ENCODE data around the gene HTT. TPM values are rescaled to one million over a fixed set of nuclear protein-coding genes. Genes with fewer than 3 reads are reported as not detected.

HTT gene
- total and polyA plus RNA-seq, 5 donors: 13.0 to 25.2 (median 23.1) TPM

- no peak overlapping the region for H3K27ac ChIP-seq (ENCODE audit: low read length)
- 83% methylated on average over 11 of the region's 11 CpGs for WGBS
Observed at GRCh38 chr4:3176367-3177229, 102.1 kb downstream of the HTT start.

GRCh38 chr4:3177426-3177825 is 102.9 kb downstream of the HTT start:
- Histone ChIP-seq H3K4me1 (ENCODE audit: control insufficient read depth, insufficient read depth, low read length) (no peaks in the 10 kb centered on the region), H3K4me3 (ENCODE audit: low read length) (no peak overlapping the region), H3K9me3 (ENCODE audit: control insufficient read depth, low read length) (no peaks in the 10 kb centered on the region), H3K27me3 (ENCODE audit: control insufficient read depth, insufficient read depth) (no peaks in the 10 kb centered on the region), H3K27ac (ENCODE audit: low read length) (no peak overlapping the region)
- intact Hi-C loops (cut with DNase I): no loop called here
- DNase-seq (no peak), ATAC-seq (no peak)

More at GRCh38 chr4:3176367-3177229, 102.1 kb downstream of the HTT start:
- no peak for DNase-seq
- no peaks in the 10 kb centered on the region for H3K27me3 ChIP-seq (ENCODE audit: control insufficient read depth, insufficient read depth)
- intact Hi-C loops (cut with DNase I): no loop called here
- H3K9me3 ChIP-seq (ENCODE audit: control insufficient read depth, low read length): no peaks in the 10 kb centered on the region
- H3K4me1 ChIP-seq (ENCODE audit: control insufficient read depth, insufficient read depth, low read length): no peaks in the 10 kb centered on the region
- no peak for ATAC-seq
- H3K4me3 ChIP-seq (ENCODE audit: low read length): no peak overlapping the region

GRCh38 chr4:3177905-3178304 is 103.4 kb downstream of the HTT start:
- H3K4me3 ChIP-seq (ENCODE audit: low read length): no peak overlapping the region
- intact Hi-C loops (cut with DNase I): no loop called here

GRCh38 chr4:3178351-3178750 is 103.9 kb downstream of the HTT start:
- no peak for ATAC-seq
- Histone ChIP-seq H3K4me3 (ENCODE audit: low read length) (no peak overlapping the region), H3K4me1 (ENCODE audit: control insufficient read depth, insufficient read depth, low read length) (no peaks in the 10 kb centered on the region), H3K27ac (ENCODE audit: low read length) (no peak overlapping the region), H3K27me3 (ENCODE audit: control insufficient read depth, insufficient read depth) (no peaks in the 10 kb centered on the region), H3K9me3 (ENCODE audit: control insufficient read depth, low read length) (no peaks in the 10 kb centered on the region)
- WGBS: 88% methylated on average over 9 of the region's 9 CpGs
- intact Hi-C loops (cut with DNase I): no loop called here
- DNase-seq: no peak

More at GRCh38 chr4:3177905-3178304, 103.4 kb downstream of the HTT start:
- 95% methylated on average over 7 of the region's 7 CpGs for WGBS
- DNase-seq (no peak), ATAC-seq (no peak)
- no peaks in the 10 kb centered on the region for H3K9me3 ChIP-seq (ENCODE audit: control insufficient read depth, low read length)
- no peak overlapping the region for H3K27ac ChIP-seq (ENCODE audit: low read length)
- no peaks in the 10 kb centered on the region for H3K4me1 ChIP-seq (ENCODE audit: control insufficient read depth, insufficient read depth, low read length)
- H3K27me3 ChIP-seq (ENCODE audit: control insufficient read depth, insufficient read depth): no peaks in the 10 kb centered on the region

GRCh38 chr4:3179126-3179706 is 104.7 kb downstream of the HTT start:
- Histone ChIP-seq H3K27me3 (ENCODE audit: control insufficient read depth, insufficient read depth) (no peaks in the 10 kb centered on the region), H3K4me1 (ENCODE audit: control insufficient read depth, insufficient read depth, low read length) (no peaks in the 10 kb centered on the region), H3K9me3 (ENCODE audit: control insufficient read depth, low read length) (no peaks in the 10 kb centered on the region), H3K27ac (ENCODE audit: low read length) (no peak overlapping the region), H3K4me3 (ENCODE audit: low read length) (no peak overlapping the region)
- no peak for ATAC-seq
- WGBS: 84% methylated on average over 12 of the region's 12 CpGs
- DNase-seq: no peak
- intact Hi-C loops (cut with DNase I): no loop called here

GRCh38 chr4:3183008-3183407 is 108.5 kb downstream of the HTT start:
- no peak for ATAC-seq

GRCh38 chr4:3184725-3185124 is 110.2 kb downstream of the HTT start:
- Histone ChIP-seq H3K27ac (ENCODE audit: low read length) (no peak overlapping the region), H3K4me3 (ENCODE audit: low read length) (no peak overlapping the region), H3K27me3 (ENCODE audit: control insufficient read depth, insufficient read depth) (no peaks in the 10 kb centered on the region), H3K9me3 (ENCODE audit: control insufficient read depth, low read length) (no peaks in the 10 kb centered on the region), H3K4me1 (ENCODE audit: control insufficient read depth, insufficient read depth, low read length) (no peaks in the 10 kb centered on the region)
- 79% methylated on average over 4 of the region's 4 CpGs for WGBS
- DNase-seq: no peak
- intact Hi-C loops (cut with DNase I): no loop called here
- ATAC-seq: no peak

More at GRCh38 chr4:3183008-3183407, 108.5 kb downstream of the HTT start:
- WGBS: 96% methylated on average over 4 of the region's 4 CpGs
- Histone ChIP-seq H3K4me1 (ENCODE audit: control insufficient read depth, insufficient read depth, low read length) (no peaks in the 10 kb centered on the region), H3K27ac (ENCODE audit: low read length) (no peak overlapping the region), H3K27me3 (ENCODE audit: control insufficient read depth, insufficient read depth) (no peaks in the 10 kb centered on the region), H3K4me3 (ENCODE audit: low read length) (no peak overlapping the region), H3K9me3 (ENCODE audit: control insufficient read depth, low read length) (no peaks in the 10 kb centered on the region)
- intact Hi-C loops (cut with DNase I): no loop called here
- no peak for DNase-seq

GRCh38 chr4:3186609-3187008 is 112.1 kb downstream of the HTT start:
- intact Hi-C loops (cut with DNase I): no loop called here
- ATAC-seq (no peak), DNase-seq (no peak)
- Histone ChIP-seq H3K27ac (ENCODE audit: low read length) (no peak overlapping the region), H3K27me3 (ENCODE audit: control insufficient read depth, insufficient read depth) (no peaks in the 10 kb centered on the region), H3K9me3 (ENCODE audit: control insufficient read depth, low read length) (no peaks in the 10 kb centered on the region), H3K4me3 (ENCODE audit: low read length) (no peak overlapping the region), H3K4me1 (ENCODE audit: control insufficient read depth, insufficient read depth, low read length) (no peaks in the 10 kb centered on the region)
- WGBS: 89% methylated on average over 11 of the region's 11 CpGs

- no peaks in the 10 kb centered on the region for H3K27me3 ChIP-seq (ENCODE audit: control insufficient read depth, insufficient read depth)
- no peak overlapping the region for H3K4me3 ChIP-seq (ENCODE audit: low read length)
- intact Hi-C loops (cut with DNase I): no loop called here
- no peaks in the 10 kb centered on the region for H3K9me3 ChIP-seq (ENCODE audit: control insufficient read depth, low read length)
- 90% methylated on average over 6 of the region's 6 CpGs for WGBS
- H3K4me1 ChIP-seq (ENCODE audit: control insufficient read depth, insufficient read depth, low read length): no peaks in the 10 kb centered on the region
- ATAC-seq: no peak
- H3K27ac ChIP-seq (ENCODE audit: low read length): no peak overlapping the region
- DNase-seq: no peak
Observed at GRCh38 chr4:3188118-3188517, 113.6 kb downstream of the HTT start.

GRCh38 chr4:3189459-3189858 is 115.0 kb downstream of the HTT start:
- Histone ChIP-seq H3K9me3 (ENCODE audit: control insufficient read depth, low read length) (no peaks in the 10 kb centered on the region), H3K27me3 (ENCODE audit: control insufficient read depth, insufficient read depth) (no peaks in the 10 kb centered on the region), H3K27ac (ENCODE audit: low read length) (no peak overlapping the region), H3K4me3 (ENCODE audit: low read length) (no peak overlapping the region), H3K4me1 (ENCODE audit: control insufficient read depth, insufficient read depth, low read length) (no peaks in the 10 kb centered on the region)
- ATAC-seq (no peak), DNase-seq (no peak)
- intact Hi-C loops (cut with DNase I): no loop called here

GRCh38 chr4:3190549-3190948 is 116.1 kb downstream of the HTT start:
- 71% methylated on average over 5 of the region's 5 CpGs for WGBS
- Histone ChIP-seq H3K4me3 (ENCODE audit: low read length) (no peak overlapping the region), H3K27ac (ENCODE audit: low read length) (no peak overlapping the region), H3K4me1 (ENCODE audit: control insufficient read depth, insufficient read depth, low read length) (no peaks in the 10 kb centered on the region), H3K27me3 (ENCODE audit: control insufficient read depth, insufficient read depth) (no peaks in the 10 kb centered on the region), H3K9me3 (ENCODE audit: control insufficient read depth, low read length) (no peaks in the 10 kb centered on the region)
- intact Hi-C loops (cut with DNase I): no loop called here
- no peak for DNase-seq
- ATAC-seq: no peak

All from right cardiac atrium (tissue), 5 donors.